HG02970 (cell line): ENCODE data around the gene FCAR.
"Not testable (repeated sequence)": the region's sequence is repeated elsewhere in the genome, so short reads cannot be mapped to it uniquely, and the experiment has no call there.

ENCODE experiments used
- ATAC-seq: cut with Tn5 transposase; IDR thresholded peaks from one replicate; pipeline ENCODE4 v1.9.1; 2021; ENCODE audit warnings: mild to moderate bottlenecking, moderate library complexity, moderate number of reproducible peaks; ENCODE audit not compliant: unreplicated experiment, low FRiP score

The FCAR gene

GRCh38 chr19:54873990-54874389, at the start of gene FCAR:
Gene FCAR, plus strand, starts transcription at chr19:54874235. Its CDS starts 55 bp downstream, at chr19:54874290.
- no peak for ATAC-seq

GRCh38 chr19:54824416-54824815, 49.6 kb upstream of the FCAR start:
- ATAC-seq = not testable (repeated sequence)

GRCh38 chr19:54825326-54825725, 48.7 kb upstream of the FCAR start:
- not testable (repeated sequence) for ATAC-seq

- not testable (repeated sequence) for ATAC-seq
Measured at GRCh38 chr19:54828064-54828463, 46.0 kb upstream of the FCAR start.

GRCh38 chr19:54832496-54832895, 41.5 kb upstream of the FCAR start, which contains the start of gene KIR2DS4:
Gene KIR2DS4, plus strand, starts transcription at chr19:54832676.
- ATAC-seq = not testable (repeated sequence)

- not testable (repeated sequence) for ATAC-seq
Measured at GRCh38 chr19:54835126-54835525, 38.9 kb upstream of the FCAR start.

- ATAC-seq = not testable (repeated sequence)
Measured at GRCh38 chr19:54837522-54837921, 36.5 kb upstream of the FCAR start.

GRCh38 chr19:54843171-54843570, 30.9 kb upstream of the FCAR start:
- not testable (repeated sequence) for ATAC-seq

GRCh38 chr19:54850061-54850640, 23.9 kb upstream of the FCAR start, which contains the start of gene KIR3DL2:
Gene KIR3DL2, plus strand, starts transcription at chr19:54850443. Its CDS starts 33 bp downstream, at chr19:54850476.
- not testable (repeated sequence) for ATAC-seq

- ATAC-seq = no peak
Measured at GRCh38 chr19:54850930-54851329, 23.1 kb upstream of the FCAR start.

- ATAC-seq = no peak
Measured at GRCh38 chr19:54851353-54851752, 22.7 kb upstream of the FCAR start.

GRCh38 chr19:54855241-54855640, 18.8 kb upstream of the FCAR start:
- not testable (repeated sequence) for ATAC-seq

- ATAC-seq = not testable (repeated sequence)
Measured at GRCh38 chr19:54858476-54858875, 15.6 kb upstream of the FCAR start.

GRCh38 chr19:54859421-54859820, 14.6 kb upstream of the FCAR start:
- not testable (repeated sequence) for ATAC-seq

GRCh38 chr19:54863459-54863858, 10.6 kb upstream of the FCAR start:
- not testable (repeated sequence) for ATAC-seq

- ATAC-seq = no peak
Measured at GRCh38 chr19:54871696-54872095, 2.3 kb upstream of the FCAR start.

- no peak for ATAC-seq
Measured at GRCh38 chr19:54875506-54875905, 1.5 kb downstream of the FCAR start.

- no peak for ATAC-seq
Measured at GRCh38 chr19:54877471-54877870, 3.4 kb downstream of the FCAR start.

GRCh38 chr19:54881884-54882283, 7.8 kb downstream of the FCAR start:
- ATAC-seq = no peak

- ATAC-seq = no peak
Measured at GRCh38 chr19:54882758-54883157, 8.7 kb downstream of the FCAR start.

- ATAC-seq = no peak
Measured at GRCh38 chr19:54883228-54883627, 9.2 kb downstream of the FCAR start.

GRCh38 chr19:54888239-54888638, 14.2 kb downstream of the FCAR start:
- no peak for ATAC-seq
